GM10266 (cell line): Measurements from ENCODE around the gene PTPRD.

ENCODE experiments used
- DNase-seq: peaks from one replicate; pipeline ENCODE4 v3.0.0; 2012; ENCODE audit errors: extremely low spot score
- TF ChIP-seq, protein P1 (sequence below): IDR thresholded peaks from 2 replicates; pipeline ENCODE4 v1.5.1; 2012; ENCODE audit warnings: mild to moderate bottlenecking, low read depth; ENCODE audit not compliant: control insufficient read depth, insufficient read depth; ENCODE audit errors: missing control alignments

Gene PTPRD

GRCh38 chr9:8605096-8605495, 2007.7 kb downstream of the PTPRD start:
- DNase-seq = no peak
- TF ChIP-seq, protein P1, sequence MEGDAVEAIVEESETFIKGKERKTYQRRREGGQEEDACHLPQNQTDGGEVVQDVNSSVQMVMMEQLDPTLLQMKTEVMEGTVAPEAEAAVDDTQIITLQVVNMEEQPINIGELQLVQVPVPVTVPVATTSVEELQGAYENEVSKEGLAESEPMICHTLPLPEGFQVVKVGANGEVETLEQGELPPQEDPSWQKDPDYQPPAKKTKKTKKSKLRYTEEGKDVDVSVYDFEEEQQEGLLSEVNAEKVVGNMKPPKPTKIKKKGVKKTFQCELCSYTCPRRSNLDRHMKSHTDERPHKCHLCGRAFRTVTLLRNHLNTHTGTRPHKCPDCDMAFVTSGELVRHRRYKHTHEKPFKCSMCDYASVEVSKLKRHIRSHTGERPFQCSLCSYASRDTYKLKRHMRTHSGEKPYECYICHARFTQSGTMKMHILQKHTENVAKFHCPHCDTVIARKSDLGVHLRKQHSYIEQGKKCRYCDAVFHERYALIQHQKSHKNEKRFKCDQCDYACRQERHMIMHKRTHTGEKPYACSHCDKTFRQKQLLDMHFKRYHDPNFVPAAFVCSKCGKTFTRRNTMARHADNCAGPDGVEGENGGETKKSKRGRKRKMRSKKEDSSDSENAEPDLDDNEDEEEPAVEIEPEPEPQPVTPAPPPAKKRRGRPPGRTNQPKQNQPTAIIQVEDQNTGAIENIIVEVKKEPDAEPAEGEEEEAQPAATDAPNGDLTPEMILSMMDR = no peak

- TF ChIP-seq, protein P1 = no peak
- DNase-seq = no peak
These were observed 2008.6 kb downstream of the PTPRD start for GRCh38 chr9:8604201-8604600.

DNA sequence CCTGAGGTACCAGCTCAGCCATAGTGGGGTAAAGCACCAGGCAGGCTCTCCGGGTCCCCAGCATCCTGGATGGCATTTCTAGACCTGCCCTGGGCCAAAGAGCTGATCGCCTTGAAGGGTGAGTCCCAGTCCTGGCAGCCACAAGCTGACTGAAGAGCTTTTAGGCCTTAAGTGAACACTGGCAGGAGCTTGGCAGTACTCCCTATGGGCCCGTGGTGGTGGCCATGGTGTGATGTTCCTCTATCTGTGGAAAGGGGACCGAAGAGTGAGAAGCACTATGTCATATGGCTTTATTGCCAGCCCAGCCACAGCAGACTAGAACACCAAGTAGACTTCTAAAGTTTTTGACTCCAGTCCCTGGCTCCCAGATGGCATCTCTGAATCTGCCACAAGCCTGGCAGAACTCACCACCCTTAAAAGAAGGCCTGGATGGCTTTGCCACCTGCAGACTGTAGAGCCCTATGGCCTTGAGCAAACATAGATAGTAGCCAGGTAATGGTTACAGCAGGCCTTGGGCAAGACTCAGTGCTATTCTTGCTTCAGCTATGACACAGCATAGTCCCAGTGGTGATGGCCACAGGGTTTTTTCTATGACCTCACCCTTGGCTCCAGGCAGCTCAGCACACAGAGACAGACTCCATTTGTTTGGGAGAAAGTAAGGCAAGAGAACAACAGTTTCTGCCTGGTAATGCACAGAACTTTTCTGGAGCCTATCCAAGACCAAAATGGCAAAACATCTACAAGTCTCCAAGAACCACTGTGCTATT, 2011.7 kb downstream of the PTPRD start:
- TF ChIP-seq, protein P1 = no peak
- no peak for DNase-seq

- TF ChIP-seq, protein P1 = no peak
- no peak for DNase-seq
These were observed 2012.9 kb downstream of the PTPRD start for GRCh38 chr9:8599937-8600336.

DNA sequence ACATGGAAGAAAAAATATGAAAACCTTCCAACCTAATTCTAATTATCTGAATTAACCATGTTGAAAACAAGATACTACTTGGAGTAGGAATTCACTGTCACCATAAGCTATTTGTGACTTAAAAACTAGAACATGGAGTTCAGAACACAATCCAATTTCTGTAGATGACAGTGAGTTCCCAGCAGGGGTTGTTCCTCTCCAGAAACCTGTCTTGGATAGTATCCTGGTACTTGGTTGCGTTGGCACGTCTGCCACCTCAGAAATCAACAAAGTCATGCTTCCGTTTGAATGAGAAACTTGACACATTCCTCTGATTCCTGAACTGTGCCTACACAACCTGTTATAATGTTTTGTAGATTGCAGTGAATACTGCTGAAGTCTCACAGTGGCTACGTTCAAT, 2023.3 kb downstream of the PTPRD start:
- TF ChIP-seq, protein P1 = no peak
- DNase-seq = no peak

- no peak for DNase-seq
- TF ChIP-seq, protein P1 = no peak
These were observed 2027.8 kb downstream of the PTPRD start for GRCh38 chr9:8585036-8585435.

GRCh38 chr9:8579661-8580060, 2033.1 kb downstream of the PTPRD start:
- TF ChIP-seq, protein P1 = no peak
- DNase-seq = no peak
